ENCODE results near the gene CXXC5. TPM values are rescaled to one million over a fixed set of nuclear protein-coding genes. Genes with fewer than 3 reads are reported as not detected.

CXXC5 gene
- total RNA-seq: 6.0 and 7.9 TPM in 2 replicates

GRCh38 chr5:139648205-139649081 is at the start of gene CXXC5:
Gene CXXC5 (plus strand): TSS chr5:139648349. CDS start chr5:139680524, 32,175 bp downstream.

Other genes starting within 250 kb of the CXXC5 start
- 4.6 and 7.8 TPM in 2 replicates for gene SPATA24, start 244.3 kb upstream of the CXXC5 start, total RNA-seq
- 3.6 and 3.7 TPM in 2 replicates for gene DNAJC18, start 208.8 kb upstream of the CXXC5 start, total RNA-seq
- 547 and 613 TPM in 2 replicates for gene ECSCR, start 185.6 kb upstream of the CXXC5 start, total RNA-seq
- not detected in 2 replicates for gene SMIM33, start 177.3 kb upstream of the CXXC5 start, total RNA-seq
- 82.1 and 120 TPM in 2 replicates for gene STING1, start 165.6 kb upstream of the CXXC5 start, total RNA-seq
- gene UBE2D2, start 87.0 kb upstream of the CXXC5 start, total RNA-seq: 101 and 110 TPM in 2 replicates
- not detected in 2 replicates for gene PSD2, start 147.5 kb downstream of the CXXC5 start, total RNA-seq